RWPE2 (cell line): Measurements from ENCODE around the gene ZNF426.

ENCODE experiments used
- ATAC-seq: fragments of 200-7000 bp; cut with Tn5 transposase; 3 replicates; pipeline ENCODE4 v1.9.1; 2021; ENCODE audit warnings: low read depth
- DNase-seq: peaks from one replicate; pipeline ENCODE4 v3.0.0-alpha.2; 2020; ENCODE audit warnings: low spot score
- H3K27ac ChIP-seq: fragments of 450-650 bp; 2 replicates; pipeline ENCODE4 v1.5.1; 2017; ENCODE audit warnings: mild to moderate bottlenecking; ENCODE audit not compliant: poor library complexity, severe bottlenecking
- H3K27me3 ChIP-seq: fragments of 250-450 bp; sonication (Bioruptor Pico); 2 replicates; pipeline ENCODE4 v1.5.1; 2021; ENCODE audit warnings: mild to moderate bottlenecking, moderate library complexity; ENCODE audit not compliant: insufficient read depth, poor library complexity, severe bottlenecking
- H3K36me3 ChIP-seq: fragments of 250-450 bp; sonication (Bioruptor Pico); 2 replicates; pipeline ENCODE4 v1.5.1; 2020; ENCODE audit warnings: low read depth, mild to moderate bottlenecking, moderate library complexity
- H3K4me1 ChIP-seq: fragments of 250-450 bp; sonication (Bioruptor Pico); 2 replicates; pipeline ENCODE4 v1.5.1; 2021; ENCODE audit warnings: mild to moderate bottlenecking, moderate library complexity; ENCODE audit not compliant: insufficient read depth, poor library complexity, severe bottlenecking
- H3K4me3 ChIP-seq: fragments of 250-450 bp; sonication (Bioruptor Pico); 2 replicates; pipeline ENCODE4 v1.5.1; 2021; ENCODE audit warnings: mild to moderate bottlenecking, moderate library complexity; ENCODE audit not compliant: severe bottlenecking
- H3K9me3 ChIP-seq: fragments of 250-450 bp; sonication (Bioruptor Pico); 2 replicates; pipeline ENCODE4 v1.5.1; 2021; ENCODE audit warnings: mild to moderate bottlenecking, moderate library complexity; ENCODE audit not compliant: severe bottlenecking
- TF ChIP-seq, protein P1 (sequence below): fragments of 450-650 bp; IDR thresholded peaks from one replicate; pipeline ENCODE4 v1.5.1; 2017; ENCODE audit warnings: mild to moderate bottlenecking, moderate library complexity; ENCODE audit not compliant: poor library complexity, severe bottlenecking

Gene ZNF426

DNA sequence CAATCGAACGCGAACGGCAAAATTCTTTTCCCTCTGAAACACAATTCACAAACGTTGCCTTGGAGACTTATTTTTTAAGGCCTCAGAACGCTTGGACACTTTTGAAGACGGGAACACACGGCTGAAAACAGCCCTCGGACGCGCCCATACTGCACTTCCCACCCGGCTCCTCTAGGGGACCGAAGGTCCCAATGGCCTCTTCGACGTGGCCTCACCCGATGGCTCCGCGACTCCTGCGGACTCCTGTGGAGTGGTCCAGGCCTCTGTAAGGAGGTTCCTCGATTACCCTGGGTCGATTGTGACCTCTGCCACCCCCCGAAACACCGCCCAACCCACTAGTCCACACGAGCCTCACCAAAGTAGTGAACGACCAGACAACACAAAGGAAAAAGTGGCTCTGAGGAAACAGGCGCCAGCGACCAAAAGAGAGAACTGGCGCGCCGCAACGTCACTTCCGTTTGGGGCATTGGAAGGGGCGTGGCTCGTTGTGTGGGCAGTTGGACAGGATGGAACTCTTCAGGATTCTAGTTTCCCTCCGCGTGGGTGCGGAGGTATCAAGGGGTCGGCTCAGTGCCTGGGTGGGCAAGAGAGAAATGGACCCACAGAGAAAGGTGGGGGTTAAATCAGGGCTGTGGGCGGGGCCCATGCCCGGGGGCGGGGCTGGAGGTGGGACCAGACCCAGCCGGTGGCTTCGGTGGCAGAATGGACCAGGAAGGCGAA lies 40.1 kb downstream of the ZNF426 start, which contains the start of gene ZNF560:
Gene ZNF560 (minus strand): TSS at position 434 of the 720 bp plus-strand sequence. CDS start 23,303 bp downstream, outside the sequence.
- TF ChIP-seq, protein P1, sequence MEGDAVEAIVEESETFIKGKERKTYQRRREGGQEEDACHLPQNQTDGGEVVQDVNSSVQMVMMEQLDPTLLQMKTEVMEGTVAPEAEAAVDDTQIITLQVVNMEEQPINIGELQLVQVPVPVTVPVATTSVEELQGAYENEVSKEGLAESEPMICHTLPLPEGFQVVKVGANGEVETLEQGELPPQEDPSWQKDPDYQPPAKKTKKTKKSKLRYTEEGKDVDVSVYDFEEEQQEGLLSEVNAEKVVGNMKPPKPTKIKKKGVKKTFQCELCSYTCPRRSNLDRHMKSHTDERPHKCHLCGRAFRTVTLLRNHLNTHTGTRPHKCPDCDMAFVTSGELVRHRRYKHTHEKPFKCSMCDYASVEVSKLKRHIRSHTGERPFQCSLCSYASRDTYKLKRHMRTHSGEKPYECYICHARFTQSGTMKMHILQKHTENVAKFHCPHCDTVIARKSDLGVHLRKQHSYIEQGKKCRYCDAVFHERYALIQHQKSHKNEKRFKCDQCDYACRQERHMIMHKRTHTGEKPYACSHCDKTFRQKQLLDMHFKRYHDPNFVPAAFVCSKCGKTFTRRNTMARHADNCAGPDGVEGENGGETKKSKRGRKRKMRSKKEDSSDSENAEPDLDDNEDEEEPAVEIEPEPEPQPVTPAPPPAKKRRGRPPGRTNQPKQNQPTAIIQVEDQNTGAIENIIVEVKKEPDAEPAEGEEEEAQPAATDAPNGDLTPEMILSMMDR: peak; percentile 25
- Histone ChIP-seq H3K27ac (no peak within 1 kb of the TSS), H3K27me3 (no peaks in the 10 kb centered on the region), H3K36me3 (no peaks in the 10 kb centered on the region), H3K9me3 (peaks cover 7% of the 10 kb centered on the region), H3K4me1 (no peaks in the 10 kb centered on the region), H3K4me3 (peak within 1 kb of the TSS; percentile 36)
- DNase-seq: peak; percentile 55
- peak; percentile 64 for ATAC-seq

DNA sequence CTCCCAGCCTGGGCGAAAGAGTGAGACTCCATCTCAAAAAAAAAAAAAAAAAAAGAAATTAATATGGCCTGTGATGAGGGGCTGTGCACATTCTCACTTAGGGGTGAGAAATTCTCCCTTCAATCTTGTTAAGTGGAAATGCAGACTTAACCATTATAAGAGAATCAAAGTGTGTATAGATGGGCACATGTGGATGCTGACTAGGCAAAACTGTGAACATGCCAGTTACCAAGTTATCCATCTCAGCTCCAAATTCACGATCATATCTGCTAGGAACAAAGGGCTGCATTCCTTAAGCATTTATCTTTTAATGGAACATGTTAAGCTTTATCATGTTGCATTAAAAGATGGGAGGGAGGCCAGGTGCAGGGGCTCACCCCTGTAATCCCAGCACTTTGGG lies 44.3 kb downstream of the ZNF426 start:
- Histone ChIP-seq H3K27me3 (no peaks in the 10 kb centered on the region), H3K4me3 (no peak overlapping the region), H3K27ac (no peak overlapping the region), H3K4me1 (no peaks in the 10 kb centered on the region), H3K9me3 (no peaks in the 10 kb centered on the region), H3K36me3 (no peaks in the 10 kb centered on the region)
- TF ChIP-seq, protein P1: no peak
- DNase-seq (no peak), ATAC-seq (no peak)

DNA sequence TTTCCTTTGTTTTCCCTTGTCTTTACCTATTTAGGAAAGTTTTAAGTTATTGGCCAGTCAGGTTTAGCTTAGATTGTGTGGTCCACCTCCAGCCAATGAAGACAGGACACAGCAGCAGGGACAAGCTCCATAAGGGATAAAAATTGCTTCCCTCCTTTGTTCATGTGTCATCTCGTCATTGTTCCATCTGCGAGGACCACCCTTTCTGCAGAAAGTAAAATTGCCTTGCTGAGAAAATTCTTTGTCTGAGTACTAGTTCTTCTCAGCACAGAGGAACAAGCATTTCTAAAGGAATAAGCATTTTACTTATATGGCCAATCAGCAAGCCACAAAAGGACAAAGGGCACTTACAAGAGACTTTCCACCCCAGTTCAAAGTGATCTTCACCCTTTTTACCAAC lies 51.4 kb downstream of the ZNF426 start:
- no peaks in the 10 kb centered on the region for H3K27me3 ChIP-seq
- H3K9me3 ChIP-seq: peaks cover 20% of the 10 kb centered on the region
- no peak for DNase-seq
- no peak overlapping the region for H3K27ac ChIP-seq
- no peak for ATAC-seq
- H3K4me3 ChIP-seq: no peak overlapping the region
- H3K4me1 ChIP-seq: no peaks in the 10 kb centered on the region
- TF ChIP-seq, protein P1: no peak
- H3K36me3 ChIP-seq: no peaks in the 10 kb centered on the region

DNA sequence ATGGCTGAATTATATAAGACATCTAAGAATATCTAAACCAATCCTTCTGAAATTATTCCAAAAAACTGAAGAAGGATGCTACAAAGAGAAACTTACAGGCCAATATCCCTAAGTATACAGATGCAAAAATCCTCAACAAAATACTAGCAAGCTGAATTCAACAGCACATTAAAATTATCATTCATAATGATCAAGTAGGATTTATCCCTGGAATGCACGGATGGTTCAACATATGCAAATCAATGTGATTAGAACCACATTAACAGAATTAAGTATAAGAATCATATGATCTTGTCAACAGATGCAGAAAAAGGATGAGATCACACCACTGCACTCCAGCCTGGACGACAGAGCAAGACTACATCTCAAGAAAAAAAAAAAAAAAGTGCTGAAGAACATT lies 53.3 kb downstream of the ZNF426 start:
- DNase-seq: no peak
- H3K9me3 ChIP-seq: peaks cover 20% of the 10 kb centered on the region

More for the DNA sequence above, 53.3 kb downstream of the ZNF426 start:
- no peaks in the 10 kb centered on the region for H3K36me3 ChIP-seq
- ATAC-seq: no peak
- no peak overlapping the region for H3K4me3 ChIP-seq
- H3K4me1 ChIP-seq: no peaks in the 10 kb centered on the region
- no peak overlapping the region for H3K27ac ChIP-seq
- no peaks in the 10 kb centered on the region for H3K27me3 ChIP-seq
- TF ChIP-seq, protein P1: no peak
